ENCODE results near the gene LRBA. TPM values are rescaled to one million over a fixed set of nuclear protein-coding genes. Genes with fewer than 3 reads are reported as not detected.

The LRBA gene
- total RNA-seq, 1 experiment from 2014 or later: 55.3 TPM

GRCh38 chr4:150371869-150372268 lies 643.2 kb downstream of the LRBA start:
- H3K4me2 ChIP-seq (ENCODE audit: insufficient read depth, insufficient read length, low read length): no peak overlapping the region
- TF ChIP-seq CTCF (conservative IDR thresholded peaks at IDR 0.05): no peak

More at GRCh38 chr4:150371869-150372268, 643.2 kb downstream of the LRBA start:
- peaks cover 3% of the 10 kb centered on the region for H3K23me2 ChIP-seq (ENCODE audit: insufficient read length, low read depth, low read length, poor library complexity, severe bottlenecking)
- peaks cover 10% of the 10 kb centered on the region in 2 experiments for H3K4me1 Mint-ChIP-seq
- no peaks in the 10 kb centered on the region for H3K79me1 ChIP-seq (ENCODE audit: insufficient read depth, low read depth, low read length, poor library complexity, severe bottlenecking)
- no peak overlapping the region for H4K91ac ChIP-seq (ENCODE audit: insufficient read length, low read depth, low read length)
- H2BK20ac ChIP-seq (ENCODE audit: low read depth, low read length, poor library complexity, severe bottlenecking): no peak overlapping the region
- H4K20me1 ChIP-seq (ENCODE audit: control insufficient read depth, insufficient read depth, insufficient read length): no peaks in the 10 kb centered on the region
- H3K56ac ChIP-seq (ENCODE audit: insufficient read length, low read depth, low read length): no peak overlapping the region
- peaks cover 0 to 9% (median 0%) of the 10 kb centered on the region in 3 experiments; a peak in 2 of 7 replicates for H3K36me3 Mint-ChIP-seq (ENCODE audit: insufficient read depth in 1 of 3, low read depth in 3 of 3)
- no peak overlapping the region for H3K4ac ChIP-seq (ENCODE audit: low read depth, low read length)
- no peak overlapping the region for H2BK12ac ChIP-seq (ENCODE audit: insufficient read length, low read depth, low read length)
- H3K18ac ChIP-seq (ENCODE audit: insufficient read length, low read depth, low read length): no peak overlapping the region
- no peak overlapping the region for H2BK5ac ChIP-seq (ENCODE audit: insufficient read length, low read length)
- peaks cover 26% of the 10 kb centered on the region for H3K27me3 Mint-ChIP-seq (ENCODE audit: low read depth)
- no peak overlapping the region for H3K23ac ChIP-seq (ENCODE audit: insufficient read length, low read depth, low read length)
- H3T11ph ChIP-seq (ENCODE audit: low read length): no peak overlapping the region
- H3K4me3 Mint-ChIP-seq: no peak overlapping the region
- H3K79me2 ChIP-seq (ENCODE audit: insufficient read depth, low read length): no peaks in the 10 kb centered on the region
- H2AK5ac ChIP-seq (ENCODE audit: insufficient read length, low read length): no peak overlapping the region
- no peak overlapping the region for H4K8ac ChIP-seq (replicated peaks; ENCODE audit: insufficient read length, low read depth, low read length)
- no peak overlapping the region for H3K9ac ChIP-seq (ENCODE audit: extremely low read depth, insufficient read length, low read length)
- H3K27ac Mint-ChIP-seq: no peak overlapping the region; a peak in 1 of 7 replicates
- no peak overlapping the region for H3K27ac ChIP-seq (ENCODE audit: insufficient read length, low read depth, low read length)
- H3K4me1 ChIP-seq (ENCODE audit: insufficient read depth, low read length): peaks cover 4% of the 10 kb centered on the region; the same call in 1 of the 2 replicates
- no peaks in the 10 kb centered on the region for H3K9me3 ChIP-seq (ENCODE audit: control insufficient read depth, low read depth, low read length)
- H4K5ac ChIP-seq (ENCODE audit: insufficient read length, low read depth, low read length): no peak overlapping the region
- no peak for DNase-seq
- no peaks in the 10 kb centered on the region for H3K9me3 Mint-ChIP-seq
- no peak overlapping the region for H2BK15ac ChIP-seq (ENCODE audit: low read depth, low read length)
- peaks cover 6% of the 10 kb centered on the region; the same call in 1 of the 2 replicates for H3K27me3 ChIP-seq (ENCODE audit: insufficient read depth, low read length)
- no peak overlapping the region for H2BK120ac ChIP-seq (ENCODE audit: low read depth, low read length, poor library complexity, severe bottlenecking)
- no CpG with 5 or more reads among the region's 1 CpG for WGBS (ENCODE audit: extremely low coverage, insufficient read length, low lambda C conversion rate)
- H3K14ac ChIP-seq (ENCODE audit: insufficient read depth, low read length): no peak overlapping the region
- H2AFZ ChIP-seq (ENCODE audit: low read length): no peak overlapping the region
